PFSK-1 (cell line): Measurements from ENCODE around the gene SSNA1.

Experiments used
- FOXP2 ChIP-seq: optimal IDR thresholded peaks from 2 replicates; pipeline ENCODE3; 2011; ENCODE audit warnings: borderline replicate concordance, control low read depth, inconsistent platforms; ENCODE audit not compliant: insufficient read depth; ENCODE audit errors: extremely low read length, extremely low read depth
- POLR2AphosphoS5 ChIP-seq: IDR thresholded peaks from 2 replicates; pipeline ENCODE4 v1.6.1; 2012; ENCODE audit warnings: low read depth, mild to moderate bottlenecking, control low read depth, low read length, moderate library complexity
- REST ChIP-seq, 2 experiments: IDR thresholded peaks; 2 replicates each; pipeline versions ENCODE4 v1.6.1 to v1.8.0; 2011 to 2012; ENCODE audit warnings: low read depth in 2 of 2, low read length in 2 of 2, control low read depth in 1 of 2, inconsistent platforms in 1 of 2, mild to moderate bottlenecking in 1 of 2, moderate library complexity in 1 of 2; ENCODE audit not compliant: insufficient read depth in 1 of 2
- SIN3A ChIP-seq: IDR thresholded peaks from 2 replicates; pipeline ENCODE4 v1.6.1; 2012; ENCODE audit warnings: mild to moderate bottlenecking, low read length, moderate library complexity, borderline replicate concordance; ENCODE audit not compliant: insufficient read depth
- TAF1 ChIP-seq: IDR thresholded peaks from 2 replicates; pipeline ENCODE4 v1.6.1; 2012; ENCODE audit warnings: low read length, control low read depth, borderline replicate concordance; ENCODE audit not compliant: insufficient read depth

Gene SSNA1

GRCh38 chr9:137191691-137192447, 3.4 kb downstream of the SSNA1 start:
- TF ChIP-seq TAF1 (no peak), POLR2AphosphoS5 (no peak), REST (IDR thresholded peaks at IDR 0.05; ENCODE audit: insufficient read depth in 1 of 2, low read depth in 2 of 2, low read length in 2 of 2) (no peak), FOXP2 (no peak), SIN3A (no peak)

- TF ChIP-seq SIN3A = no peak
- TF ChIP-seq TAF1 = no peak
- TF ChIP-seq REST (IDR thresholded peaks at IDR 0.05; ENCODE audit: insufficient read depth in 1 of 2, low read depth in 2 of 2, low read length in 2 of 2) = no peak
- TF ChIP-seq POLR2AphosphoS5 = no peak
- TF ChIP-seq FOXP2 = no peak
Measured at GRCh38 chr9:137192448-137192780, 3.9 kb downstream of the SSNA1 start.

GRCh38 chr9:137192859-137193258, 4.4 kb downstream of the SSNA1 start:
- no peak for TF ChIP-seq POLR2AphosphoS5
- TF ChIP-seq TAF1 = no peak
- no peak for TF ChIP-seq SIN3A
- no peak for TF ChIP-seq FOXP2
- TF ChIP-seq REST (IDR thresholded peaks at IDR 0.05; ENCODE audit: insufficient read depth in 1 of 2, low read depth in 2 of 2, low read length in 2 of 2) = no peak

- TF ChIP-seq POLR2AphosphoS5 (no peak), FOXP2 (no peak), SIN3A (no peak)
Measured at GRCh38 chr9:137193771-137194170, 5.3 kb downstream of the SSNA1 start.

GRCh38 chr9:137194388-137194787, 5.9 kb downstream of the SSNA1 start:
- TF ChIP-seq POLR2AphosphoS5 = no peak
- TF ChIP-seq FOXP2 = no peak
- TF ChIP-seq SIN3A = no peak
- no peak for TF ChIP-seq REST (IDR thresholded peaks at IDR 0.05; ENCODE audit: insufficient read depth in 1 of 2, low read depth in 2 of 2, low read length in 2 of 2)
- TF ChIP-seq TAF1 = no peak
